CD4-positive, alpha-beta T cell (primary cell): ENCODE results near the gene MEAF6. TPM values are rescaled to one million over a fixed set of nuclear protein-coding genes. Genes with fewer than 3 reads are reported as not detected.

ENCODE experiments used
- ATAC-seq: fragments of 200-7000 bp; cut with Tn5 transposase; one replicate; pipeline ENCODE4 v1.10.0; 2022; ENCODE audit warnings: mild to moderate bottlenecking; ENCODE audit not compliant: poor library complexity
- CTCF ChIA-PET: fragments of 350-600 bp; sonication (Branson Sonifier 250); formaldehyde crosslinking; loops from one replicate; lab custom pipeline; 2021; ENCODE audit warnings: antibody characterized with exemption, inconsistent platforms; lab: Charles Lee
- POLR2A ChIA-PET: fragments of 350-600 bp; sonication (Branson Sonifier 250); formaldehyde crosslinking; loops from one replicate; lab custom pipeline; 2021; ENCODE audit warnings: antibody characterized with exemption, inconsistent platforms; lab: Charles Lee
- DNase-seq, 14 experiments: peaks; one replicate each; pipeline ENCODE4 v3.0.0-alpha.2; 2013 to 2020; ENCODE audit warnings: mixed read lengths in 2 of 14
- H3K27ac ChIP-seq, 2 donors: one replicate each; pipeline versions ENCODE4 v1.5.1 to v1.7.0; 2013; ENCODE audit warnings: low read length in 2 of 2, low read depth in 1 of 2, mild to moderate bottlenecking in 1 of 2
- H3K27me3 ChIP-seq, 2 experiments: 1 replicate in 1 of 2; 2 replicates in 1 of 2; pipeline versions ENCODE4 v1.6.1 to v1.7.0; 2013; ENCODE audit warnings: low read length in 2 of 2, control low read depth in 1 of 2, mild to moderate bottlenecking in 1 of 2, moderate library complexity in 1 of 2; ENCODE audit not compliant: insufficient read depth in 2 of 2, control insufficient read depth in 1 of 2
- H3K36me3 ChIP-seq: one replicate; pipeline ENCODE4 v1.6.1; 2013; ENCODE audit warnings: low read length, control low read depth; ENCODE audit not compliant: insufficient read depth
- H3K4me1 ChIP-seq: one replicate; pipeline ENCODE4 v1.6.1; 2013; ENCODE audit warnings: low read length, control low read depth; ENCODE audit not compliant: insufficient read depth
- H3K4me3 ChIP-seq: one replicate; pipeline ENCODE4 v1.5.1; 2013; ENCODE audit warnings: mild to moderate bottlenecking, low read length, moderate library complexity
- H3K9me3 ChIP-seq, 2 experiments: 1 replicate in 1 of 2; 2 replicates in 1 of 2; pipeline versions ENCODE4 v1.6.1 to v1.7.0; 2013; ENCODE audit warnings: low read length in 2 of 2, mild to moderate bottlenecking in 2 of 2, control low read depth in 1 of 2, moderate library complexity in 1 of 2; ENCODE audit not compliant: control insufficient read depth in 1 of 2, insufficient read depth in 1 of 2
- H3K27ac Mint-ChIP-seq: one replicate; pipeline ENCODE4 v1.8.0; 2020; ENCODE audit warnings: mixed read lengths
- H3K27me3 Mint-ChIP-seq: one replicate; pipeline ENCODE4 v1.8.0; 2021; ENCODE audit warnings: mixed read lengths
- H3K36me3 Mint-ChIP-seq: one replicate; pipeline ENCODE4 v1.8.0; 2021; ENCODE audit warnings: low read depth, mixed read lengths
- H3K4me1 Mint-ChIP-seq: one replicate; pipeline ENCODE4 v1.8.0; 2021; ENCODE audit warnings: low read depth, mixed read lengths
- H3K4me3 Mint-ChIP-seq: one replicate; pipeline ENCODE4 v1.8.0; 2020; ENCODE audit warnings: mild to moderate bottlenecking, mixed read lengths
- H3K9me3 Mint-ChIP-seq: one replicate; pipeline ENCODE4 v1.8.0; 2020; ENCODE audit warnings: mixed read lengths
- intact Hi-C, 2 experiments: fragments of 100-400 bp; cut with DNase I in 1 of 2; cut with micrococcal nuclease in 1 of 2; formaldehyde crosslinking; loops; one replicate each; pipeline versions ENCODE4 v1.15.1 to v1.9.0; 2023 to 2025; cut with DNase I, micrococcal nuclease
- total RNA-seq, 174 experiments: library from RNA in 2 of 174; stranded (reverse) in 2 of 174; gene quantifications; one replicate each; pipeline ENCODE4 v1.2.3 and lab custom pipeline; 2021 to 2026
- TF ChIP-seq, protein P1 (sequence below): fragments of 200-600 bp; IDR thresholded peaks from one replicate; pipeline ENCODE4 v1.8.0; 2022; ENCODE audit warnings: antibody characterized with exemption, mild to moderate bottlenecking

Gene MEAF6
- total RNA-seq, 2 experiments from 2014 or later: 39.0 to 41.5 TPM

DNA sequence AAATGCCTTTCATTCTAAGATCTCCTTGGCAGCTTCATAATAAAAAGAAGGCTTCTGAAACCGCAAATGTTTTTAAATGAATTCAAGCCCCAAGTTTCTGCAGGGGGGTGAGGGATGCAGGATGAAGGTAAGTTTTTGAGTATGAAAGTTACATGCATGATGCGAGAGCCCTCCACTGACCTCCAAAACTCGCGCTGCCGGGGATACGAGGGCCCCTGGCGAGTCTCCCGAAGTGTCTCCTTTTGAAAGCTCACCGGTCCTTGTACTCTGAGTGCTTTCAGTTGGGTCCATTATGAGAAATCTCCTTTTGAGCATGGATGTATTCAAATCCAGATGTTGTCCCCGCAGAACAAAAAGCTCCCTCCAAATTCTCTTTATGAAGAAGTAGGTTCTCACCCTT lies 59.0 kb downstream of the MEAF6 start:
- ATAC-seq (no peak), DNase-seq (no peak)
- POLR2A ChIA-PET: interaction anchor here (0.7 to 2.6 kb wide), 7 partner anchors 19 to 148 kb away, joined by 3 to 17 read pairs (median 4); partner anchors contain the start of genes MEAF6 and ZC3H12A
- Mint-ChIP-seq H3K27ac (no peak overlapping the region), H3K9me3 (no peaks in the 10 kb centered on the region), H3K27me3 (no peaks in the 10 kb centered on the region), H3K4me1 (peaks cover 10% of the 10 kb centered on the region), H3K4me3 (no peak overlapping the region), H3K36me3 (peaks cover 4% of the 10 kb centered on the region)
- no peaks in the 10 kb centered on the region for H3K27me3 ChIP-seq
- peaks cover 9% of the 10 kb centered on the region for H3K4me1 ChIP-seq
- intact Hi-C loops: loop anchor here (1.0 to 5.0 kb wide), 3 partner anchors 32 to 227 kb away; partner anchors contain the start of gene DNALI1 (in 1 of the 2)
- no peak overlapping the region for H3K27ac ChIP-seq
- H3K4me3 ChIP-seq: no peak overlapping the region
- H3K36me3 ChIP-seq: peaks cover 4% of the 10 kb centered on the region
- CTCF ChIA-PET: interaction anchor here (1.5 to 9.8 kb wide), 4 partner anchors 20 to 226 kb away, joined by 3 to 120 read pairs (median 5); no protein-coding TSS in a partner anchor
- TF ChIP-seq, protein P1, sequence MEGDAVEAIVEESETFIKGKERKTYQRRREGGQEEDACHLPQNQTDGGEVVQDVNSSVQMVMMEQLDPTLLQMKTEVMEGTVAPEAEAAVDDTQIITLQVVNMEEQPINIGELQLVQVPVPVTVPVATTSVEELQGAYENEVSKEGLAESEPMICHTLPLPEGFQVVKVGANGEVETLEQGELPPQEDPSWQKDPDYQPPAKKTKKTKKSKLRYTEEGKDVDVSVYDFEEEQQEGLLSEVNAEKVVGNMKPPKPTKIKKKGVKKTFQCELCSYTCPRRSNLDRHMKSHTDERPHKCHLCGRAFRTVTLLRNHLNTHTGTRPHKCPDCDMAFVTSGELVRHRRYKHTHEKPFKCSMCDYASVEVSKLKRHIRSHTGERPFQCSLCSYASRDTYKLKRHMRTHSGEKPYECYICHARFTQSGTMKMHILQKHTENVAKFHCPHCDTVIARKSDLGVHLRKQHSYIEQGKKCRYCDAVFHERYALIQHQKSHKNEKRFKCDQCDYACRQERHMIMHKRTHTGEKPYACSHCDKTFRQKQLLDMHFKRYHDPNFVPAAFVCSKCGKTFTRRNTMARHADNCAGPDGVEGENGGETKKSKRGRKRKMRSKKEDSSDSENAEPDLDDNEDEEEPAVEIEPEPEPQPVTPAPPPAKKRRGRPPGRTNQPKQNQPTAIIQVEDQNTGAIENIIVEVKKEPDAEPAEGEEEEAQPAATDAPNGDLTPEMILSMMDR: no peak
- no peaks in the 10 kb centered on the region for H3K9me3 ChIP-seq

DNA sequence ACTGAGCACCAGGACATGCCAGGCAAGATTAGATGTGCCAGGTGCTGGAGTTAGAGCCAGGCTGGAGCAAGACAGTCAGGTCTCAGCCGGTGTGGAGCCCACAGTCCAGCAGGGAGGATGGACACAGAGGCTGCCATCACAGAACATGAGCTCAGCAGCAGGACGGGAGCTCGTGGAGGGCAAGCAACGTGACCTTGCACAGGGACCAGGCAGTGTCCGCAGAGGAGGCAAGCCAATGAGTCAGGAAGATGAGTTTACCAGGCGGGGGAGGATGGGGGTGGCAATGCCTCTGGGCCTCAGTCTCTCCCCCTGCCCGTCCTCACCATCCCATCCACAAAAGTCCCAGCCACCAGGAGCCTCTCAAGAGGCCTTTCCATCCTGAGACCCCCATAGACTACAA lies 60.9 kb downstream of the MEAF6 start:
- ChIA-PET CTCF (interaction anchor here (9.8 kb wide), 1 partner anchor 33 kb away, joined by 120 read pairs; no protein-coding TSS in a partner anchor), POLR2A (interaction anchor here (1.3 to 2.6 kb wide), 2 partner anchors 32 to 34 kb away, joined by 6 to 17 read pairs; no protein-coding TSS in a partner anchor)
- TF ChIP-seq, protein P1: no peak
- Histone ChIP-seq H3K36me3 (peaks cover 4% of the 10 kb centered on the region), H3K27ac (no peak overlapping the region), H3K9me3 (no peaks in the 10 kb centered on the region), H3K4me3 (no peak overlapping the region), H3K27me3 (no peaks in the 10 kb centered on the region), H3K4me1 (peaks cover 19% of the 10 kb centered on the region)
- Mint-ChIP-seq H3K4me1 (peaks cover 20% of the 10 kb centered on the region), H3K27ac (no peak overlapping the region), H3K36me3 (peaks cover 4% of the 10 kb centered on the region), H3K4me3 (no peak overlapping the region), H3K27me3 (no peaks in the 10 kb centered on the region), H3K9me3 (no peaks in the 10 kb centered on the region)
- no peak for DNase-seq
- ATAC-seq: no peak
- intact Hi-C loops: loop anchor here (1.0 to 2.0 kb wide), 2 partner anchors 229 kb away; no protein-coding TSS in a partner anchor

DNA sequence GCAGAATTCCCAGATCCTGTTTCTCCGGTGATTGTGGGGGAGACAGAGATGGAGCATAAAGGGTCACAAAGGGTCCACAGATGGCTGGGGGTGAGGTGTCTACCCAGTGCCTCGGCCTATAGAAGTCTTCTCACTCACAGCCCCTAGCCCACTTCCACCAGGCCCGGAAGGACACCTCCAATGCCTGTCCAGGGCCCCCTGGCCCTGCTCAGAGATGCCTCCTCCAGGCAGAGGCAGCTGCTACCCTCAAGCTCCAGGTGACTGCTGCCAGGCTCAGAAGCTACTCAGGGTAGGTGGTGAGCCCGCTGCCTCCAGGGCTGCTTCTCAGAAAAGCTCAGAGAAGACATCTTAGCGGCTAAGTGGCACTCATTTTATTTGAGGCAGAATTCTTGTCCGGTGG lies 62.1 kb downstream of the MEAF6 start:
- Histone ChIP-seq H3K36me3 (peaks cover 4% of the 10 kb centered on the region), H3K4me3 (no peak overlapping the region), H3K27ac (no peak overlapping the region), H3K9me3 (no peaks in the 10 kb centered on the region), H3K27me3 (no peaks in the 10 kb centered on the region), H3K4me1 (peaks cover 19% of the 10 kb centered on the region)
- Mint-ChIP-seq H3K36me3 (peaks cover 4% of the 10 kb centered on the region), H3K4me1 (peaks cover 20% of the 10 kb centered on the region), H3K4me3 (no peak overlapping the region), H3K9me3 (no peaks in the 10 kb centered on the region), H3K27me3 (no peaks in the 10 kb centered on the region), H3K27ac (no peak overlapping the region)
- TF ChIP-seq, protein P1: no peak
- ChIA-PET POLR2A (no interaction called here), CTCF (interaction anchor here (9.8 kb wide), 1 partner anchor 34 kb away, joined by 120 read pairs; no protein-coding TSS in a partner anchor)
- DNase-seq: no peak
- ATAC-seq: no peak
- intact Hi-C loops: no loop called here
